SK-MEL-5 (cell line): Measurements from ENCODE around the gene TNNT3. TPM values are rescaled to one million over a fixed set of nuclear protein-coding genes. Genes with fewer than 3 reads are reported as not detected.

ENCODE experiments used
- DNase-seq: peaks from one replicate; pipeline ENCODE4 v3.0.0-alpha.2; 2016; ENCODE audit warnings: low read depth, low spot score
- in situ Hi-C: cut with HindIII; loops from 2 replicates; pipeline ENCODE4 v1.10.0; 2016; ENCODE audit warnings: low sequenced_read_pairs, high pct_unique_total_duplicates, low pct_unique_long_range_greater_than_20kb
- total RNA-seq: library from RNA; depleted of rRNA; stranded (reverse); fragments of >200 nt; shearing (Covaris generic); gene quantifications from 2 replicates; pipeline ENCODE4 v1.2.3, GENCODE V29; 2014

The TNNT3 gene
- total RNA-seq, 1 experiment from 2014 or later, result not detected

- DNase-seq, result no peak
- in situ Hi-C loops, result no loop called here
Measured at GRCh38 chr11:1927848-1928469, 8.5 kb downstream of the TNNT3 start.

- in situ Hi-C loops, result no loop called here
- DNase-seq, result no peak
Measured at GRCh38 chr11:1928470-1928890, 9.0 kb downstream of the TNNT3 start.

- DNase-seq, result no peak
- in situ Hi-C loops, result no loop called here
Measured at GRCh38 chr11:1928891-1929541, 9.5 kb downstream of the TNNT3 start.

DNA sequence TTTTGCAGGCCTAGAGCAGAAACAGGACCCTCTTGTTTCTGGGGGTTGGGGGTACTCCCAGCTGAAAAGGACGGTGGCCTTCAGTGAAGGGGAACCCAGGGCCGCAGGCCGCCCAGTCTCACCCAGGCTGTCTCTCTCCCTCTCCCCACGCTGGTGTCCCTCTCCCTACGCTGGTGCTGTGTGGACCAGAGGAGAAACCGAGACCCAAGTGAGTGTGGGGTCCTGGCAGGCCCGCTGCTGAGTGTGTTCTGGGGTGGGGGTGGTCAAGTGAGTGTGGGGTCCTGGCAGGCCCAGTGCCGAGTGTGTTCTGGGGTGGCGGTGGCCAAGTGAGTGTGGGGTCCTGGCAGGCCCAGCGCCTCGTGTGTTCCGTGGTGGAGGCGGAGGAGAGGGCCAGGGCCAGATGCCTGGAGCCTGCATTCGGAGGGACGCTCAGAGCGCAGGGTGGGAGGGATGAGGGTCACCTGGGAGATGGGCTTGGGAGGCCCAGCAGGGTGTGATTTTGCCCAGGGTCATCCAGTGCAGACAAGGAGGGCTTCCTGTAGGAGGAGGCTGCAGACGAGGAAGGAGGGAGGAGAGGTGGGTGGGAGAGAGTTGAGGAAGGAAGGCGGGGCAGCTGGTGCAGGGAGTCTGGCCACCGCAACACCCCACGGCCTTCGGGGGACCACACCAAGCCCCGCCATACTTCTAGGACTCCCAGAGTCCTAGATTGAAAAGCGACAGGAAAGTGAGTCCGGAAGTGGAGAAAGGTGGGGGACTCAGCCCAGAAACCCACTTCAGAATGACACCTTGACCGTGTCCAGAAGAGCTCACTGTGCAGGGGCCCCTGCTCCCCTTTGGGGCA is 10.3 kb downstream of the TNNT3 start:
- DNase-seq, result no peak
- in situ Hi-C loops, result no loop called here

GRCh38 chr11:1930462-1930830 is 10.9 kb downstream of the TNNT3 start:
- in situ Hi-C loops, result no loop called here

GRCh38 chr11:1931341-1932104 is 12.0 kb downstream of the TNNT3 start:
- in situ Hi-C loops, result no loop called here
- DNase-seq, result no peak

More at GRCh38 chr11:1930462-1930830, 10.9 kb downstream of the TNNT3 start:
- DNase-seq, result no peak

DNA sequence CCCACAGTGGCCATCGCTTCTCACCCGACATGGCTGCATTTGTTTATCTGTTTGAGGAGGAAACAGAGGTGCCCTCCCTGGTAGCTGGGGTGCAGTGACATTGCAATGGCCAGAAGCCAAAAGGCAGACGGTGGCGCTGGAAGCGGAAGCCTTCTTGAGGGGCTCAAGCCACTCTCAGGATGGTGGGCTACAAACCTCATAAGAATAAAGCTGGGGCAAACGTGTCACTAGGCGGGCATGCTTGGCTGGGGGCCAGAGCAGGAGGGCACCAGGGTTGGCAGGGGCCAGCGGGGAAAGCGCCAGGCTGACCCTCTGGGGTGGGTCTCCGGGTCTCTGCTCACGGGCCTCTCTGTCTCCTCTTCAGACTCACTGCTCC is 12.6 kb downstream of the TNNT3 start:
- in situ Hi-C loops, result no loop called here
- no peak for DNase-seq

GRCh38 chr11:1932681-1933080 is 13.2 kb downstream of the TNNT3 start:
- in situ Hi-C loops, result no loop called here

DNA sequence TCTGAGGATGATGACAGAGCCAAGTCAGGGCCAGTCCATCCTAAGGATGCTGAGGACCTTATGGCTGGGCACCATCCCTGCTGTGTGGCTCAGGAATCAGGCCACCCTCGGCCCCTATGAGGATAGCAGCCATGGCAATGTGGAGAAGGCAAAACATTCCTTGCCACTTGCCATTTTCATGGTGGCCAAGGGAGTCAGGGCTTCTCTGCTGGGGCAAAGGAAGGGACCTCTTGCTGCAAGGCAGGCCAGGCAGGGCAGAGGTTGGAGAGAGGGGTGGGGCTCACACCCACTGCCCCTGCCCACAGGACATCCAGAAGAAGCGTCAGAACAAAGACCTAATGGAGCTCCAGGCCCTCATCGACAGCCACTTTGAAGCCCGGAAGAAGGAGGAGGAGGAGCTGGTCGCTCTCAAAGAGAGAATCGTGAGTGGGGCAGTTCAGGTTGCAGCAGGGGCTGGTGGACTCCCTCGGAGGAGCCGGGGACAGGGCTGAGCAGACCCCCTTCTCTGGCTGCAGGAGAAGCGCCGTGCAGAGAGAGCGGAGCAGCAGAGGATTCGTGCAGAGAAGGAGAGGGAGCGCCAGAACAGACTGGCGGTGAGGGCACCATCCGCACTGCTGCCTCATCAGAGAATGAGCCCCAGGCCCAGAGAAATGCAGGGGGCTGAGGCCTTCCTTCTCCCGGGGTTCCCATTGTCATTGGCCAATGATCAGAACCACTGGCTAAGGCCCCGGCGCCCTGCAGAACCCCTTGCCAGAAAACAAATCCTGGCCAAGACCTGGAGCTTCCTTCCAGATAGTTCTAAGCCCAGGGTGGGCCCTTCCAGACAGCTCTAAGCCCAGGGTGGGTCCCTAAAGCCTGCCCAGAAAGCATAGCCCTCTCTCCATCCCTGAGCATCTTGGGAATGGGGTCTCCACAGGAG is 14.2 kb downstream of the TNNT3 start:
- in situ Hi-C loops, result no loop called here
- DNase-seq, result no peak

More at GRCh38 chr11:1932681-1933080, 13.2 kb downstream of the TNNT3 start:
- no peak for DNase-seq

DNA sequence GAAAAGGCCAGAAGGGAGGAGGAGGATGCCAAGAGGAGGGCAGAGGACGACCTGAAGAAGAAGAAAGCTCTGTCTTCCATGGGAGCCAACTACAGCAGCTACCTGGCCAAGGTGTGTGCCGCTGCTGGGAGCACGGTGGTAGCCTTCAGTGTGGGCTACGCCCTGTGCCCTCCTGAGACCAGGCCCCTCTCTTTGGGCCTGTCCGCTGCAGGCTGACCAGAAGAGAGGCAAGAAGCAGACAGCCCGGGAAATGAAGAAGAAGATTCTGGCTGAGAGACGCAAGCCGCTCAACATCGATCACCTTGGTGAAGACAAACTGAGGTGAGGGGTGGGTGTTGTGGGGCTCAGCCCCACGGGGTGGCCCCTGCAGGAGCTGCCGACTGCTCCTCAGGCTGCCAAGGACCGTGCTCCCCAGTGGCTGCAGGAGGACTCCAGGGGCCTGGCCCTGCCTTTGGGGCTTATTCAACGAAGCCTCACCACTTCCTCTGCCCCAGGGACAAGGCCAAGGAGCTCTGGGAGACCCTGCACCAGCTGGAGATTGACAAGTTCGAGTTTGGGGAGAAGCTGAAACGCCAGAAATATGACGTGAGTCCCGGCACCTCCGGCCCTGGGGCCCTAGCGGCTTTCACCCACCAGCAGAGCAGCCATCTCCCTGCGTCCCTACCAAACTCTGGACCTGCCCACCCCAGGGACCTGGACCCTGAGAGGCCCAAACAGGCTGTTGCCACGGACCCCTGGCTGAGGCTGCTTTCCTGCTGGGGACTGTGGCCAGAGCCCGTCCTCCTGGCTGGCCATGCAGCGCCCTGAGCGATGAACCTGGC is 15.0 kb downstream of the TNNT3 start:
- in situ Hi-C loops, result no loop called here

DNA sequence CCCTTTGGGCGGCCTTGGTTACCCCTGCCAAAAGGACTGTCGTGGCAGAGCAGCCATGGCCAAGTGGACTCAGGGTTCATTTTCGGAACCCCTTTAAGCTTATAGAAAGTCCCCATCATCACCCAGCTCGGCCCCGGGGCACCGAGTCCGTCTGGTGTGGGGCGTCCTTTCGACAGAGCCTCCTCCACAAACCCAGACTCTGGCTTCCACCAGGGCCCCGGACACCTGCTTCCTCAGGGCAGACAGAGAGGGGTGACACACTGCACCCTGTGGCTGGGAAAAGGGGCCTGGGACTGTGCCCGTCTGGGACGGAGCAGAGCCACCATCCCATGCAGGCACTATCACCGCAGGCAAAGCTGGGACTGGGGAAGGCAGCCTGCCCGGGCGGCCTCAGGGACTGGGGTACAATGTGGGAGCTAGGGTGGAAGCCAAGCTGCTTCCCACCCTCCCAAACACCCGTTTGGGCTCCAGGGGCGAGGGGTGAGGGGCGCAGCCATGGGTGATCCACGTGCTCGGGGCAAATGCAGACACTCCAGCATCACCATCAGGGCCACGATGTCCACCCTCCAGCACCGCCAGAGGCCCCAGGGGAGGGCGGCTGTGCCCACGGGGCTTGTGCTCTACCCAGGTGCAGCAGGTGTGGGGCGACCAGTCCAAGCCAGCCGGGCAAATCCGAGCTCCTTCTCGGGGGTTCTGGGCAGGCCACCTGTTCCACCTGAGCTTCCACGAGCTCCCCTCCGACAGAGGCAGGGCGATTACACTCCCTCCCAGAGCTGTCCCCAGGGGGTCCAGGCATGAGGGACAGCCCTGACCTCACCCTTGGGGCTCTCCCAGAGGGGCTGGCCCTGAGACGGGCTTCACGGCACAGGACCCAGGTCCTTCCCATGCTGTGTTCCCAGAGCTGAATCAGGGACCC is 15.9 kb downstream of the TNNT3 start:
- no peak for DNase-seq
- in situ Hi-C loops, result no loop called here

More for the DNA sequence above, 15.0 kb downstream of the TNNT3 start:
- no peak for DNase-seq

GRCh38 chr11:1936072-1936780 is 16.7 kb downstream of the TNNT3 start:
- in situ Hi-C loops, result no loop called here

DNA sequence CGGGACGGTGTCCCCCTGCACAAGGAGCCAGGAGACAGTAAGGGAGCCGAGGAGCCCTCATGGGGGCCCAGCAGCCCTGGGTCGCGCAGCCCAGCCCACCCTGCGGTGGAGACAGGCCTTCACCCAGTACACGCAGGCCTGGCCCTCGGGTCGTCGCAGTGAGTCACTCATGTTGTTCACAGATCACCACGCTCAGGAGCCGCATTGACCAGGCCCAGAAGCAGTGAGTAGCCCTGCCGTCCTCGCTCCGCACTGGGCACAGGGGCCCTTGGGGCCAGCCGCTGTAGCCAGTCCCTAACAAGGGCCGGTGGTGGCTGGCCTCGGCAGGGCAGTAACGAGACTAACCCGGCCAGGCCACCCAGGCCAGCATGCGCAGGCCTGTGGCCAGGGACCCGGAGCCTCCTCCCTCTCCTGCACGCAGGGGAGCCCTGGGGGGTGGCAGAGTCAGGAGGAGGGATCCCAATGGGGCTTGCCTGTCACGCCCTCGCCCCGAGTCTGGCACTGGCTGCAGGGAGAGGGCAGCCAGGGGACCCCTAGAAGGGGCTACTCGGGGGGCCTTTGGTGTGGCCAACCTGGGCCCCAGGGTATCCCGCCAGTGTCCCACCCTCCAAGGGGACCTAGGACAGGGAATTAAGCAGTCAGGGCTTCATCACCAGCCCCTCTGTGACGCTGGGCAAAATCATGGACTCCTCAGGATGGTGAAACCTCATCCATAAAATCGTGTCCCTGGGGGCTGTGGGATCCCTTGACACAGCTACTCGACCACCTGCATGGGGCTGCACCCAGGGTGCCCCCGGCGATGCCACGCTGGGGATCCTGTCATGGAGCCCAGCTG is 17.5 kb downstream of the TNNT3 start:
- in situ Hi-C loops, result no loop called here

More at GRCh38 chr11:1936072-1936780, 16.7 kb downstream of the TNNT3 start:
- DNase-seq, result no peak

More for the DNA sequence above, 17.5 kb downstream of the TNNT3 start:
- DNase-seq, result no peak
